ENCODE results near the gene MC4R. TPM values are rescaled to one million over a fixed set of nuclear protein-coding genes. Genes with fewer than 3 reads are reported as not detected.

The MC4R gene
- total RNA-seq, 1 experiment from 2014 or later: not detected

GRCh38 chr18:60372132-60372531 lies 443 bp downstream of the MC4R start:
- Histone ChIP-seq H3K36me3 (ENCODE audit: control insufficient read depth in 1 of 2, insufficient read depth in 2 of 2, low read length in 2 of 2) (no peaks in the 10 kb centered on the region), H3K9me2 (ENCODE audit: insufficient read depth) (no peaks in the 10 kb centered on the region), H3K27me3 (ENCODE audit: insufficient read depth, low read length) (no peaks in the 10 kb centered on the region), H3K27ac (ENCODE audit: low read depth, low read length) (no peak overlapping the region), H2AFZ (ENCODE audit: low read depth, low read length, poor library complexity, severe bottlenecking) (peak overlapping the region; percentile 93), H3K4me2 (ENCODE audit: low read length) (peak overlapping the region; percentile 70), H3K9ac (ENCODE audit: low read length) (0 out of 2 replicates have a peak overlapping the region, but pooled peaks have one; percentile 2), H3K9me3 (ENCODE audit: control insufficient read depth in 1 of 2, insufficient read depth in 1 of 2, low read depth in 1 of 2, low read length in 2 of 2) (no peaks in the 10 kb centered on the region), H3K4me3 (replicated peaks in 1 of 2; ENCODE audit: low read depth in 1 of 2, low read length in 2 of 2) (peak overlapping the region in 1 of 2 experiments; percentile 36; a peak in 1 of 4 replicates), H3K79me2 (ENCODE audit: insufficient read depth, low read length) (no peaks in the 10 kb centered on the region), H3K4me1 (ENCODE audit: control insufficient read depth in 1 of 2, insufficient read depth in 2 of 2, low read length in 2 of 2) (peaks cover 0 to 9% of the 10 kb centered on the region in 2 experiments; a peak in 1 of 4 replicates), H4K20me1 (ENCODE audit: insufficient read depth) (no peaks in the 10 kb centered on the region)
- no peak for DNase-seq (ENCODE audit: low read depth, low spot score)
- TF ChIP-seq ZFX (IDR thresholded peaks at IDR 0.05): no peak
- no peak for TF ChIP-seq EZH2 (IDR thresholded peaks at IDR 0.05)
- no peak for TF ChIP-seq EZH2phosphoT487 (IDR thresholded peaks at IDR 0.05; ENCODE audit: borderline replicate concordance)
- ChIA-PET POLR2A (interaction anchor here (1.2 kb wide), 1 partner anchor 17 kb away, joined by 4 read pairs; no protein-coding TSS in a partner anchor), RAD21 (ENCODE audit: low non-redundant PET in 1 of 2, low total read pairs in 2 of 2, uncharacterized antibody in 2 of 2, unreplicated experiment in 2 of 2) (no interaction called here), CTCF (interaction anchor here (1.5 kb wide), 1 partner anchor 376 kb away, joined by 5 read pairs; no protein-coding TSS in a partner anchor)
- no TSS peak for BruUV-seq (replicated peaks)
- intact Hi-C loops (cut with micrococcal nuclease): no loop called here
- 0 out of 2 replicates have a peak, but pooled peaks have one; percentile 31 for ATAC-seq

GRCh38 chr18:60358516-60358915 lies 14.1 kb downstream of the MC4R start:
- intact Hi-C loops (cut with micrococcal nuclease): no loop called here
- Histone ChIP-seq H3K36me3 (ENCODE audit: control insufficient read depth in 1 of 2, insufficient read depth in 2 of 2, low read length in 2 of 2) (no peaks in the 10 kb centered on the region), H3K4me3 (replicated peaks in 1 of 2; ENCODE audit: low read depth in 1 of 2, low read length in 2 of 2) (no peak overlapping the region), H3K27me3 (ENCODE audit: insufficient read depth, low read length) (no peaks in the 10 kb centered on the region), H3K4me2 (ENCODE audit: low read length) (peak overlapping the region; percentile 26; the same call in 1 of the 2 replicates), H3K79me2 (ENCODE audit: insufficient read depth, low read length) (no peaks in the 10 kb centered on the region), H3K4me1 (ENCODE audit: control insufficient read depth in 1 of 2, insufficient read depth in 2 of 2, low read length in 2 of 2) (peaks cover 0 to 7% of the 10 kb centered on the region in 2 experiments; a peak in 2 of 4 replicates), H3K9ac (ENCODE audit: low read length) (no peak overlapping the region), H4K20me1 (ENCODE audit: insufficient read depth) (no peaks in the 10 kb centered on the region), H3K9me2 (ENCODE audit: insufficient read depth) (no peaks in the 10 kb centered on the region), H2AFZ (ENCODE audit: low read depth, low read length, poor library complexity, severe bottlenecking) (no peak overlapping the region), H3K9me3 (ENCODE audit: control insufficient read depth in 1 of 2, insufficient read depth in 1 of 2, low read depth in 1 of 2, low read length in 2 of 2) (no peaks in the 10 kb centered on the region), H3K27ac (ENCODE audit: low read depth, low read length) (no peak overlapping the region)
- ChIA-PET RAD21 (ENCODE audit: low non-redundant PET in 1 of 2, low total read pairs in 2 of 2, uncharacterized antibody in 2 of 2, unreplicated experiment in 2 of 2) (no interaction called here), CTCF (no interaction called here), POLR2A (no interaction called here)
- no TSS peak for BruUV-seq (replicated peaks)
- no peak for DNase-seq (ENCODE audit: low read depth, low spot score)
- ATAC-seq: no peak; the same call in 1 of the 2 replicates
- TF ChIP-seq EZH2 (IDR thresholded peaks at IDR 0.05) (no peak), CEBPB (IDR thresholded peaks at IDR 0.05; ENCODE audit: low read depth) (no peak), SRF (IDR thresholded peaks at IDR 0.05; ENCODE audit: low read depth) (no peak), CTCF (IDR thresholded peaks at IDR 0.05 in 2 of 3, conservative IDR thresholded peaks at IDR 0.05 in 1 of 3; ENCODE audit: borderline replicate concordance in 1 of 3, insufficient read depth in 1 of 3, low read depth in 2 of 3, low read length in 2 of 3) (no peak), ELF1 (IDR thresholded peaks at IDR 0.05; ENCODE audit: borderline replicate concordance, low read depth) (no peak), YY1 (IDR thresholded peaks at IDR 0.05; ENCODE audit: extremely low read depth, insufficient replicate concordance, low read depth, low read length) (no peak), REST (IDR thresholded peaks at IDR 0.05; ENCODE audit: low read depth) (no peak), TCF7L2 (IDR thresholded peaks at IDR 0.05; ENCODE audit: borderline replicate concordance, extremely low read depth, insufficient read depth, insufficient read length) (no peak), CBX3 (IDR thresholded peaks at IDR 0.05; ENCODE audit: low read depth) (no peak), RAD21 (IDR thresholded peaks at IDR 0.05; ENCODE audit: low read depth) (no peak), SP1 (IDR thresholded peaks at IDR 0.05; ENCODE audit: low read depth) (no peak), SIN3A (IDR thresholded peaks at IDR 0.05; ENCODE audit: low read depth) (no peak), ZNF274 (IDR thresholded peaks at IDR 0.05; ENCODE audit: low read depth, low read length) (no peak)

Data from HCT116 (cell line).